Skeletal muscle tissue (tissue), 4 donors: Measurements from ENCODE around the gene MYCL. TPM values are rescaled to one million over a fixed set of nuclear protein-coding genes. Genes with fewer than 3 reads are reported as not detected.
A peak's percentile ranks its signal among the peaks of the same experiment; 100 is the strongest.

Source experiments
- H3K27ac ChIP-seq: one replicate; pipeline ENCODE4 v1.7.0; 2013; ENCODE audit warnings: mild to moderate bottlenecking, low read depth, low read length, inconsistent platforms
- H3K27me3 ChIP-seq, 3 donors: one replicate each; pipeline ENCODE4 v1.7.0; 2013; ENCODE audit warnings: low read length in 3 of 3; ENCODE audit not compliant: control insufficient read depth in 3 of 3, insufficient read depth in 3 of 3
- H3K36me3 ChIP-seq, 3 donors: one replicate each; pipeline ENCODE4 v1.7.0; 2013; ENCODE audit warnings: low read length in 3 of 3; ENCODE audit not compliant: control insufficient read depth in 3 of 3, insufficient read depth in 3 of 3
- H3K4me1 ChIP-seq, 3 donors: one replicate each; pipeline ENCODE4 v1.7.0; 2013; ENCODE audit warnings: low read length in 3 of 3, mild to moderate bottlenecking in 3 of 3; ENCODE audit not compliant: control insufficient read depth in 3 of 3, insufficient read depth in 3 of 3
- H3K4me3 ChIP-seq, 3 donors: one replicate each; pipeline ENCODE4 v1.7.0; 2013; ENCODE audit warnings: low read length in 3 of 3
- H3K9ac ChIP-seq, 3 donors: one replicate each; pipeline ENCODE4 v1.7.0; 2013; ENCODE audit warnings: low read length in 3 of 3, mild to moderate bottlenecking in 3 of 3, moderate library complexity in 2 of 3, low read depth in 1 of 3
- H3K9me3 ChIP-seq, 3 donors: one replicate each; pipeline ENCODE4 v1.7.0; 2013; ENCODE audit warnings: low read length in 3 of 3; ENCODE audit not compliant: control insufficient read depth in 3 of 3
- total RNA-seq: library from RNA; depleted of rRNA; stranded (reverse); fragments of >200 nt; gene quantifications from one replicate; pipeline ENCODE4 v1.2.3, GENCODE V29; 2014
- donor health status: Osteomylitis.

Gene MYCL, protein sequence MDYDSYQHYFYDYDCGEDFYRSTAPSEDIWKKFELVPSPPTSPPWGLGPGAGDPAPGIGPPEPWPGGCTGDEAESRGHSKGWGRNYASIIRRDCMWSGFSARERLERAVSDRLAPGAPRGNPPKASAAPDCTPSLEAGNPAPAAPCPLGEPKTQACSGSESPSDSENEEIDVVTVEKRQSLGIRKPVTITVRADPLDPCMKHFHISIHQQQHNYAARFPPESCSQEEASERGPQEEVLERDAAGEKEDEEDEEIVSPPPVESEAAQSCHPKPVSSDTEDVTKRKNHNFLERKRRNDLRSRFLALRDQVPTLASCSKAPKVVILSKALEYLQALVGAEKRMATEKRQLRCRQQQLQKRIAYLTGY
- total RNA-seq: 1.0 TPM

DNA sequence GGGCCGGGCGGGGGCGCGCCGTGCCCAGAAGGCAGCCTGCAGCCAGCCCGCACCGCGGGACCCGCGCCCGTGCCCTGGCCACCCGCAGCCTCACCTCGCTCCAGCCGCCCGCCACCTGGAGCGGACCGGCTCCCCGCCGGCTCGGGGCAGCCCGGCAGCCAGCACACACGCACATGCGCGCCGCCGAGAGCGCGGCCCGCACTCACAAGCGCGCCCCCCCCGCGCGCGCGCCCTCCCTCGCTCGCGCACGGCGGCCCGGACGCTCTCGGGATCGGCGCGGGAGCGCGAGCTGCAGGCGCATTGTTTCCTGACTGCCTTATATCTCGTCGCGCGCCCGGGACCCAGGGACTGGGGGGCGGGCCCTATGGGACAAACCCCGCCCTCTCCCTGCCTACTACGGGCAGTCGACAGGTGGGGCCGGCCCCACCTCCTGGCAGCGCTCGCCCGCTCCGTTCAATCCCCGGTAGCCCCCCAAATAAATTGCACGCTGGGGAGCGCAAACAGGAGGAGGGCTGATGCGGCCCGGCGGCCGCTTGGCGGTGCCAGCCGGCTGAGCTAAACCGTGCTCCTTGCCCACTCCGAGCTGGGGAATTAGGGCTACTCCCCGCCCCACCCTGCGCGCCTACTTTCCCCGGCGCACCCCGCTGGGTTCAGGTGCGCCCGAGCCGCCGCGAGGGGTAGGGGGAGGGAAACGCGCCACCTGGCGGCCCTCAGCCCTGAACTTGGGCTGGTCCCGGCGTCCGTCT lies at the start of gene MYCL:
Gene MYCL, minus strand, starts transcription at position 204 of the 746 bp plus-strand sequence. CDS start 483 bp downstream, outside the sequence.
- H3K36me3 ChIP-seq: no peaks in the 10 kb centered on the region
- peak within 1 kb of the TSS; percentile 63 to 77 (median 67) for H3K4me3 ChIP-seq
- peaks cover 3 to 16% (median 12%) of the 10 kb centered on the region in 3 donors for H3K4me1 ChIP-seq
- H3K9me3 ChIP-seq: no peaks in the 10 kb centered on the region
- no peak within 1 kb of the TSS for H3K27ac ChIP-seq
- H3K27me3 ChIP-seq: peaks cover 13 to 23% (median 21%) of the 10 kb centered on the region in 3 donors
- peak within 1 kb of the TSS; percentile 51 to 79 (median 60) for H3K9ac ChIP-seq

DNA sequence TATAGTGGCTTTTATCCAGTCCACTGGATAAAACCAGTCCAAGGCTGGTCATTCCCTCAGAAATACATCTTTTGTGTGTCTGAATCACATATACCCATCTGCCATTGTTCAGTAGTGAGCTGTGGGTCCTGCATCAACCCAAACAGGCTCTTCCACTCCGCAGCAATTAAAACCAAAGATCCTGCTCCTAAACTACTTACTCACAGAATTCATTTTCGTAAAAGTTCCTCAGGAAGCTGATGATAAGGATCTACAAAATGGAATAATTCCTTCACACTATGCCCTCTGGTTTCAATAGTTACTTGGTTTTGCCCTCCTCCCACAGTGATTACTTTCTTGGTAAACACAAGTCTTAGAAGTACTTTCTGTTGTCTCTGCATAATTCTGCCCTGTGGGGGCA lies 48.2 kb upstream of the MYCL start:
- Histone ChIP-seq H3K36me3 (no peaks in the 10 kb centered on the region), H3K4me3 (no peak overlapping the region)

DNA sequence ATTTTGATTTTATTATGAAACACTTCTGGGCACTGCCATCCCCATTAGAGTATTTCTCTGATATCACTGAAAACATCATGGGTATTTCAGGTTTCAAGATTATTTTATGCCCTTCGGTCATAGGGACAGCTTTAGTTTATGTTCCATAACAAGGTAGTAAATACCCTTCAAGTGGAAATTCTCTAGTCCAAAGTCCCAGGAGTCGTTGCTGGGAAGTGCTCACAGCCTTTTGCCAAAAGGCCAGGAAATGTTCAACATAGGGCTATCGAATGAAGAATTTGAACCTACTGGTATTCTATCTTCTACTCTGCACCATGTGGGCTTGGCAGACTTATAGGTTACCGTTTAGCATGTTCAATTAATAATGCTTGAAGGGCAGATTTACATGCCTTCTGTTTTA lies 45.5 kb upstream of the MYCL start:
- Histone ChIP-seq H3K4me3 (no peak overlapping the region), H3K36me3 (no peaks in the 10 kb centered on the region), H3K9me3 (no peaks in the 10 kb centered on the region), H3K9ac (no peak overlapping the region), H3K27ac (no peak overlapping the region), H3K27me3 (peaks cover 0 to 10% (median 0%) of the 10 kb centered on the region in 3 donors), H3K4me1 (no peaks in the 10 kb centered on the region)

More for the DNA sequence above, 48.2 kb upstream of the MYCL start:
- Histone ChIP-seq H3K9me3 (no peaks in the 10 kb centered on the region), H3K4me1 (peaks cover 4 to 10% (median 7%) of the 10 kb centered on the region in 3 donors), H3K27me3 (peaks cover 0 to 6% (median 0%) of the 10 kb centered on the region in 3 donors), H3K9ac (no peak overlapping the region), H3K27ac (no peak overlapping the region)

DNA sequence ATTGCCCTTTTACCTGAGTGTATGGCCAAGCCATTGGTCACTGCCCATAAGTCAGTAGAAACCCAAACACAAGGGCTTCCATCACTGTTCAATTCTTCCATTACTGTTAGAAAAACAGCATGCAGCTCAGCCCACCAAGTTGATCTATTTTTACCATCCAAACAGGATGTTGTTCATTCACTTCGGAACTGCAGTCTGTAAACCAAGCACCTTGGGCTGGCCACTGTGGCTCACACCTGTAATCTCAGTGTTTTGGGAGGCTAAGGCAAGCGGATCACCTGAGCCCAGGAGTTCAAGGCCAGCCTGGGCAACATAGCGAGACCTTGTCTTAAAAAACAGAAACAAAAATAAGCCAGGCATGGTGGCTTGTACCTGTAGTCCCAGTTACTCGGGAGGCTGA lies 44.5 kb upstream of the MYCL start:
- H3K4me3 ChIP-seq: no peak overlapping the region
- no peak overlapping the region for H3K9ac ChIP-seq

DNA sequence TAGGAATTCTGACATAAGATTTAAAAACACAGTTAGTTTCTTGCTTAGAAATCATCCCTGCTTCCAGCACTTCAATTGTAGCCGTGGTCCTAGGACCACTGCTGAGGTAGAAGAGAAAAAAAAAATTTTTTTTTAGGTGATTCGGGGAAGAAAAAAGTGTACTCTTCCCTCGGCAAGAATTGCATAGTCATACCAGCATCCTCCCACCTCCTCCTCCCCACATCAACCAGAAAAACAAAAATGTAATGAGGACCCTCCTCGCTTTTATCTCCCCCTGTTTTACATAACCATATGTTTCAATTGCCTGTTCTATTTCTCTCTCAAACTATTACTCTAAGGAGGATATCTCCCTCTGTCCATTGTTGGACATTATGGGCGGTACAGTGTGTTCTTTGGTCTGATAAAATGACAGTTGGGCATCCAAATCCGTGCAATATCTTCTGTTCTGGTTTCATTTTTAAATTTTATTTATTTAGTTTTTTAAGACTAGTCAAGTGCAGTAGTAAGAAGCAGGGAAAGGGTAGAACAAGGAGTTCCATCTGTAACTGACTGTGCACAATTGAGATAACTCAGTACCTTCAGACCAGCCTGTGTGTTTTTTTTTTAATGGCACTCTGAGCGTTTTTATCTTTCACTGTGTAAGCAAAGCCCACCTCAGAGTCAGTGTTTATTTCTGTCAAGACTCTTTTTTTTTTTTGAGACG lies 42.8 kb upstream of the MYCL start:
- Histone ChIP-seq H3K27ac (no peak overlapping the region), H3K36me3 (no peaks in the 10 kb centered on the region), H3K27me3 (peaks cover 0 to 18% (median 0%) of the 10 kb centered on the region in 3 donors), H3K4me1 (no peaks in the 10 kb centered on the region), H3K4me3 (no peak overlapping the region), H3K9ac (no peak overlapping the region), H3K9me3 (no peaks in the 10 kb centered on the region)

More for the DNA sequence above, 44.5 kb upstream of the MYCL start:
- Histone ChIP-seq H3K27me3 (peaks cover 0 to 13% (median 0%) of the 10 kb centered on the region in 3 donors), H3K27ac (no peak overlapping the region), H3K36me3 (no peaks in the 10 kb centered on the region), H3K9me3 (no peaks in the 10 kb centered on the region), H3K4me1 (no peaks in the 10 kb centered on the region)

DNA sequence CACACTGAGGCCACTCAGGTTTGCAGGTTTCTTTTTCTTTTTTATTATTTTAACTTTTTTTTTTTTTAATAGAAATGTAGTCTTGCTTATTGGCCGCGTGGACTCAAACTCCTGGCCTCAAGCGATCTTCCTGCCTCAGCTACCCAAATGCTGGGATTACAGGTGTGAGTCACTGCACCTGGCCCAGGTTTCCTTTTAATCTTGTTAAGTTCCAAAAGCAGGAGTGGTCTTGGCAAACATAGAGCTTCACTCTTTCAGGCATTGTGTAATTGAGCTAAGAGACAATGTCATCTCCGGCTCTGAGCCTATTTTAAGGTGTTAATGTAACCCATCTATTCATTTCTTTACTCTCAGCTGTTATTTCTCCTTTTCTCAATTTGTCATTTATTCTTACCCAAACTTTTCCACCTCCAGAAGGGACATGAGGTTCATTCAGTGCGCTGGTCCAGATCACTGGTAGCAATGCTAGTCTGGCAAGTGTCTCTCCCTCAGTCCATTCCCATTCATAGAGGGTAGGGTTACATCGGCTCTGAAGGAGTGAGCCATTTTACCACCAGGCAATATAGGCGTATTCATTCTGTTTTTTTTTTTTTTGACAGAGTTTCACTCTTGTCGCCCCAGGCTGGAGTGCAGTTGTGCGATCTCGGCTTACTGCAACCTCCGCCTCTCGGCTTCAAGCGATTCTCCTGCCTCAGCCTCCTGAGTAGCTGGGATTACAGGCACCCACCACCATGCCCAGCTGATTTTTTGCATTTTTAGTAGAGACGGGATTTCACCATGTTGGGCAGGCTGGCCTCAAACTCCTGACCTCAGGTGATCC lies 42.0 kb upstream of the MYCL start:
- Histone ChIP-seq H3K36me3 (no peaks in the 10 kb centered on the region), H3K27me3 (peaks cover 0 to 18% (median 0%) of the 10 kb centered on the region in 3 donors), H3K4me1 (no peaks in the 10 kb centered on the region), H3K9ac (no peak overlapping the region), H3K9me3 (no peaks in the 10 kb centered on the region), H3K4me3 (no peak overlapping the region), H3K27ac (no peak overlapping the region)

DNA sequence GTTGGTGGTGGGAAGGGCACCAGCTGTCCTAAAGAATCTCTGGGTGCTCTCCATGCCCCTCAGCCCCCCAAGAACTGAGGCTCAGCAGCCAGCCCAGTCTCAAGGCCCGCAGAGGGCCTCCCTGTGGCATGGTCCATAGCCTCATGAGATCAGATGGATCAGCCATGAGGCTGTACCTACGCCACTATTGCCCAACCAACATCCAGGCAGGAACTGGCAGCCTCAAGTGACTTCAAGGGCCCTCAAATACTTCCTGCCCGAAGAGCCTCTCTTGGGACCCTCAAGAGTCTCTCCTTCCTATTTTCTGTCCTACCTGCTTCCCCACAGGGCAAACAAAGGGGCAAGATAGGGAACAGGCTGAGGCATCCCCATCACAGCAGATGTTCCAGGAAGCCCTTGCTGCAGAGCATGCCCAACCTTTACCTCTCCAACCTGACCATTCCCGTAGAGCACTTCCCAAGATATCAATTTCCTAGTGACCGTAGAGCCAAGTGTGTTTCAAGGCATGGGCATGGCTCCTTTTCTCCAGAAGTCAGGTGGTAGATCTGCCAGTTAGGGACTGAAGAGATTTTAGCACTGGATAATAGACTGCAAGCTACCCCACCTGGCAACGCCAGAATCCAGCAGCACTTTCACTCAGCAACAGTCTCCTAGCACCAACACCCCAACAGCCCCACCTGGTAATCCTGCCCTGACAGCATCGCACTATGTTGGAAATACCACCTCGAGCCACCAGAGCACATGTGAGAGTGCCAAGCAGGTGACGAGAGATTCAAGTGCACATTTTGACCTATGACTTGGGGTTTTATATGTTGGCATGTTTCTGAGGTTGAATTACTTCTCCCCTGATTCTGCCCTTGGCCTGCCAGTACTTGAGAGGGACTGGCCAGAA lies 39.5 kb upstream of the MYCL start:
- Histone ChIP-seq H3K4me3 (no peak overlapping the region), H3K27me3 (peaks cover 0 to 19% (median 0%) of the 10 kb centered on the region in 3 donors), H3K27ac (no peak overlapping the region), H3K36me3 (no peaks in the 10 kb centered on the region), H3K4me1 (no peaks in the 10 kb centered on the region), H3K9ac (no peak overlapping the region), H3K9me3 (no peaks in the 10 kb centered on the region)

DNA sequence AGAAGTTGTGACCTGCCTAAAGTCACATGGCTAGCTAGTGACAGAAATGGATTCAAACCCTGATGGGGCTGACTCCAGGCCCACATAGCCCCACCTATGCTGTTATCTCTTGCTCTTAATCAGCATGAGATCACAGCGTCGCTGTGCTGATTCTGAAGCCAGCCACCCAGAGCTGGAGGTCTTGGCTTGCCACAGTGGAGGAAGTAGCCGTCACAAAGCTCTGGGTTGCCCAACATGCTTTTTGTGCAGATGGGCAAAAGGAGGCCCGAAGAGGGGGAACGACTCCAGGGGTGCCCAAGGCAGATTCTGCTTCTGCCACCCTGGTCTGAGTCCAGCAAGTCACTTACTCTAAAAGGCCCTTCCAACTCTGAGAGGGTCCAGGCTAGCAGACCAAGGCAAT lies 38.5 kb upstream of the MYCL start:
- no peaks in the 10 kb centered on the region for H3K36me3 ChIP-seq
- no peak overlapping the region for H3K9ac ChIP-seq
- no peaks in the 10 kb centered on the region for H3K4me1 ChIP-seq
- peaks cover 0 to 2% (median 0%) of the 10 kb centered on the region in 3 donors for H3K9me3 ChIP-seq
- H3K27me3 ChIP-seq: peaks cover 0 to 18% (median 0%) of the 10 kb centered on the region in 3 donors
- H3K4me3 ChIP-seq: no peak overlapping the region
- H3K27ac ChIP-seq: no peak overlapping the region
